AG04449 (cell line): ENCODE data around the gene NHERF2.
"Not testable (repeated sequence)": the region's sequence is repeated elsewhere in the genome, so short reads cannot be mapped to it uniquely, and the experiment has no call there.

Source experiments
- CTCF ChIA-PET: fragments of 350-600 bp; formaldehyde crosslinking; extraction: SDS; loops from one replicate; lab custom pipeline; 2021; ENCODE audit warnings: antibody characterized with exemption; lab: Yijun Ruan, JAX
- POLR2A ChIA-PET: fragments of 400-600, 350-600 bp; formaldehyde crosslinking; extraction: SDS; loops from one replicate; lab custom pipeline; 2020; ENCODE audit warnings: antibody characterized with exemption, inconsistent platforms; lab: Yijun Ruan, JAX
- DNase-seq: peaks from one replicate; pipeline ENCODE4 v3.0.0-alpha.2; 2010; ENCODE audit warnings: low read depth, low spot score
- H3K4me3 ChIP-seq: 2 replicates; pipeline ENCODE4 v1.5.1; 2011; ENCODE audit warnings: low read depth, mild to moderate bottlenecking, control low read depth, low read length
- CTCF ChIP-seq: IDR thresholded peaks from one replicate; pipeline ENCODE4 v1.5.1; 2011; ENCODE audit warnings: mild to moderate bottlenecking, moderate library complexity, low read length, control low read depth, inconsistent platforms; ENCODE audit not compliant: insufficient read depth; ENCODE audit errors: missing control alignments

NHERF2 gene

GRCh38 chr16:2008009-2008526 lies 18.6 kb upstream of the NHERF2 start:
- no peak for TF ChIP-seq CTCF
- ChIA-PET CTCF (interaction anchor here (1.0 to 10.6 kb wide), 5 partner anchors 10 to 132 kb away, joined by 3 to 176 read pairs (median 7); partner anchors contain the start of gene PKD1), POLR2A (interaction anchor here (0.6 to 1.4 kb wide), 3 partner anchors 12 to 147 kb away, joined by 3 read pairs; partner anchors contain the start of gene TRAF7)
- peak overlapping the region; percentile 72 for H3K4me3 ChIP-seq
- DNase-seq = no peak

GRCh38 chr16:2008631-2009163 lies 18.0 kb upstream of the NHERF2 start:
- ChIA-PET POLR2A (interaction anchor here (0.7 to 1.4 kb wide), 5 partner anchors 13 to 147 kb away, joined by 3 read pairs; partner anchors contain the start of genes RPS2 and TRAF7), CTCF (interaction anchor here (1.0 to 10.6 kb wide), 5 partner anchors 10 to 131 kb away, joined by 3 to 176 read pairs (median 7); partner anchors contain the start of gene PKD1)
- TF ChIP-seq CTCF = no peak
- no peak for DNase-seq
- peak overlapping the region; percentile 72 for H3K4me3 ChIP-seq

- DNase-seq = no peak
- ChIA-PET CTCF (interaction anchor here (2.0 to 10.6 kb wide), 4 partner anchors 11 to 131 kb away, joined by 5 to 176 read pairs (median 7); partner anchors contain the start of gene PKD1), POLR2A (interaction anchor here (0.6 to 1.2 kb wide), 5 partner anchors 14 to 146 kb away, joined by 3 read pairs; partner anchors contain the start of genes RPS2 and TRAF7)
- TF ChIP-seq CTCF = no peak
- H3K4me3 ChIP-seq = peak overlapping the region; percentile 72
Measured at GRCh38 chr16:2009164-2009711, 17.5 kb upstream of the NHERF2 start.

GRCh38 chr16:2009791-2010510 lies 16.8 kb upstream of the NHERF2 start, which contains the start of gene ZNF598:
Gene ZNF598 (minus strand): TSS chr16:2009821.
- POLR2A ChIA-PET = interaction anchor here (0.6 to 1.2 kb wide), 2 partner anchors 26 to 145 kb away, joined by 3 read pairs; partner anchors contain the start of gene TRAF7
- peak within 1 kb of the TSS; percentile 83 for H3K4me3 ChIP-seq
- CTCF ChIA-PET = interaction anchor here (10.6 kb wide), 1 partner anchor 130 kb away, joined by 176 read pairs; the partner anchor contains the start of gene PKD1
- DNase-seq = no peak
- no peak for TF ChIP-seq CTCF

GRCh38 chr16:2011726-2012125 lies 15.0 kb upstream of the NHERF2 start:
- not testable (repeated sequence) for H3K4me3 ChIP-seq, DNase-seq
- ChIA-PET POLR2A (interaction anchor here (0.8 kb wide), 1 partner anchor 139 kb away, joined by 3 read pairs; no protein-coding TSS in a partner anchor), CTCF (interaction anchor here (1.4 to 5.4 kb wide), 4 partner anchors 9 to 136 kb away, joined by 3 to 44 read pairs (median 30); no protein-coding TSS in a partner anchor)

GRCh38 chr16:2013527-2013926 lies 13.2 kb upstream of the NHERF2 start:
- POLR2A ChIA-PET = interaction anchor here (1.1 to 1.3 kb wide), 2 partner anchors 20 to 142 kb away, joined by 3 read pairs; partner anchors contain the start of gene TRAF7
- no peak for TF ChIP-seq CTCF
- CTCF ChIA-PET = interaction anchor here (3.6 to 5.4 kb wide), 3 partner anchors 10 to 127 kb away, joined by 22 to 44 read pairs (median 38); no protein-coding TSS in a partner anchor
- DNase-seq = no peak
- no peak overlapping the region for H3K4me3 ChIP-seq
